ENCODE results near the gene AMTN.

- no peak for TF ChIP-seq CTCF (IDR thresholded peaks at IDR 0.05)
- TF ChIP-seq POLR2AphosphoS5 (IDR thresholded peaks at IDR 0.05): no peak
- TF ChIP-seq EP300 (IDR thresholded peaks at IDR 0.05; ENCODE audit: low read depth): no peak
These were observed 9.6 kb upstream of the AMTN start for GRCh38 chr4:70508801-70509200.

Measured in transverse colon (tissue), 4 donors.